NB4 (cell line): Measurements from ENCODE around the gene OTOP3.

Experiments used
- DNase-seq: peaks from one replicate; pipeline ENCODE4 v3.0.0; 2010; ENCODE audit warnings: low read depth
- H3K4me3 ChIP-seq: one replicate; pipeline ENCODE4 v1.5.1; 2011; ENCODE audit warnings: mild to moderate bottlenecking, low read depth, low read length, moderate library complexity
- CTCF ChIP-seq: IDR thresholded peaks from one replicate; pipeline ENCODE4 v1.5.1; 2012; ENCODE audit warnings: low read depth, low read length
- MAX ChIP-seq: IDR thresholded peaks from 2 replicates; pipeline ENCODE4 v1.6.1; 2011; ENCODE audit warnings: low read depth, low read length
- MYC ChIP-seq: IDR thresholded peaks from 2 replicates; pipeline ENCODE4 v1.6.1; 2011; ENCODE audit warnings: low read depth, low read length
- POLR2A ChIP-seq: IDR thresholded peaks from 2 replicates; pipeline ENCODE4 v1.6.1; 2011; ENCODE audit warnings: mild to moderate bottlenecking; ENCODE audit not compliant: insufficient read length; ENCODE audit errors: extremely low read depth

OTOP3 gene

GRCh38 chr17:74952431-74953133 is 16.9 kb downstream of the OTOP3 start:
- H3K4me3 ChIP-seq = no peak overlapping the region
- TF ChIP-seq MYC (no peak), CTCF (no peak), POLR2A (no peak), MAX (no peak)
- DNase-seq = no peak

- no peak overlapping the region for H3K4me3 ChIP-seq
- no peak for DNase-seq
- no peak for TF ChIP-seq MYC
- no peak for TF ChIP-seq MAX
- no peak for TF ChIP-seq POLR2A
- TF ChIP-seq CTCF = no peak
Measured at GRCh38 chr17:74953134-74953687, 17.5 kb downstream of the OTOP3 start.

- no peak for DNase-seq
- no peak for TF ChIP-seq MYC
- no peak for TF ChIP-seq MAX
- no peak for TF ChIP-seq CTCF
- no peak for TF ChIP-seq POLR2A
Measured at GRCh38 chr17:74954115-74954514, 18.4 kb downstream of the OTOP3 start.

GRCh38 chr17:74954665-74955421 is 19.1 kb downstream of the OTOP3 start:
- no peak overlapping the region for H3K4me3 ChIP-seq
- DNase-seq = peak; percentile 51
- TF ChIP-seq CTCF (no peak), MYC (no peak), POLR2A (no peak), MAX (no peak)

More at GRCh38 chr17:74954115-74954514, 18.4 kb downstream of the OTOP3 start:
- H3K4me3 ChIP-seq = no peak overlapping the region

GRCh38 chr17:74956093-74956492 is 20.4 kb downstream of the OTOP3 start:
- DNase-seq = no peak
- no peak overlapping the region for H3K4me3 ChIP-seq
- TF ChIP-seq MYC (no peak), POLR2A (no peak), MAX (no peak), CTCF (no peak)
